MCF 10A (cell line): ENCODE measurements around the gene NFAM1. TPM values are rescaled to one million over a fixed set of nuclear protein-coding genes. Genes with fewer than 3 reads are reported as not detected.

Experiments used
- BruUV-seq: library from RNA; stranded (reverse); fragments of 400-500 nt; replicated peaks from 2 replicates; lab custom pipeline; 2021; lab: Mats Ljungman, UMichigan
- CTCF ChIA-PET: fragments of 300-600 bp; sonication (Branson Sonifier 250); formaldehyde crosslinking; extraction: SDS; loops from one replicate; lab custom pipeline; 2021; ENCODE audit warnings: antibody characterized with exemption, inconsistent platforms; lab: Yijun Ruan, JAX
- POLR2A ChIA-PET: fragments of 300-600, 350-650 bp; sonication (Branson Sonifier 250); formaldehyde crosslinking; extraction: SDS; loops from one replicate; lab custom pipeline; 2020; ENCODE audit warnings: antibody characterized with exemption, inconsistent platforms; lab: Yijun Ruan, JAX
- DNase-seq: peaks from one replicate; pipeline ENCODE4 v3.0.0-alpha.2; 2018; ENCODE audit not compliant: unreplicated experiment
- H3K27ac Mint-ChIP-seq: one replicate; pipeline ENCODE4 v1.8.0; 2022; ENCODE audit warnings: mild to moderate bottlenecking, low read depth, mixed read lengths; ENCODE audit not compliant: unreplicated experiment
- H3K27me3 Mint-ChIP-seq: one replicate; pipeline ENCODE4 v1.8.0; 2022; ENCODE audit warnings: mixed read lengths; ENCODE audit not compliant: insufficient read depth, unreplicated experiment
- H3K36me3 Mint-ChIP-seq: one replicate; pipeline ENCODE4 v1.8.0; 2022; ENCODE audit warnings: mild to moderate bottlenecking, moderate library complexity, mixed read lengths; ENCODE audit not compliant: insufficient read depth, unreplicated experiment
- H3K4me1 Mint-ChIP-seq: one replicate; pipeline ENCODE4 v1.8.0; 2022; ENCODE audit warnings: mixed read lengths; ENCODE audit not compliant: insufficient read depth, unreplicated experiment
- H3K4me3 Mint-ChIP-seq: one replicate; pipeline ENCODE4 v1.8.0; 2022; ENCODE audit warnings: mild to moderate bottlenecking, moderate library complexity, mixed read lengths; ENCODE audit not compliant: unreplicated experiment
- H3K9me3 Mint-ChIP-seq: one replicate; pipeline ENCODE4 v1.8.0; 2022; ENCODE audit warnings: mixed read lengths; ENCODE audit not compliant: unreplicated experiment
- CTCF ChIP-seq: fragments of 200-600 bp; IDR thresholded peaks from one replicate; pipeline ENCODE4 v1.8.0; 2022; ENCODE audit warnings: antibody characterized with exemption, mild to moderate bottlenecking; ENCODE audit not compliant: unreplicated experiment
- intact Hi-C: fragments of 100-400 bp; cut with micrococcal nuclease; formaldehyde crosslinking; loops from 2 replicates; pipeline ENCODE4 v1.14.1; 2022
- total RNA-seq: library from RNA; stranded (reverse); gene quantifications from 2 replicates; pipeline ENCODE4 v1.2.3, GENCODE V29; 2022

The NFAM1 gene
- total RNA-seq, 1 experiment from 2014 or later: not detected

- intact Hi-C loops: no loop called here
- Mint-ChIP-seq H3K4me1 (peaks cover 10% of the 10 kb centered on the region), H3K4me3 (peak overlapping the region; percentile 61), H3K9me3 (no peaks in the 10 kb centered on the region), H3K27me3 (peaks cover 5% of the 10 kb centered on the region), H3K27ac (no peak overlapping the region), H3K36me3 (no peaks in the 10 kb centered on the region)
- ChIA-PET POLR2A (interaction anchor here (0.5 to 1.5 kb wide), 11 partner anchors 10 to 757 kb away, joined by 3 to 8 read pairs (median 3); partner anchors contain the start of genes NDUFA6 and SMDT1), CTCF (interaction anchor here (0.6 to 1.7 kb wide), 24 partner anchors 9 to 747 kb away, joined by 3 to 8 read pairs (median 4); partner anchors contain the start of gene NDUFA6)
- peak; percentile 83 for DNase-seq
- BruUV-seq: no TSS peak
- TF ChIP-seq CTCF: peak; percentile 51
Observed at GRCh38 chr22:42444077-42444904, 12.1 kb upstream of the NFAM1 start.

GRCh38 chr22:42443240-42444076 lies 11.3 kb upstream of the NFAM1 start:
- Mint-ChIP-seq H3K9me3 (no peaks in the 10 kb centered on the region), H3K27ac (no peak overlapping the region), H3K36me3 (no peaks in the 10 kb centered on the region), H3K4me1 (peaks cover 10% of the 10 kb centered on the region), H3K4me3 (no peak overlapping the region), H3K27me3 (no peaks in the 10 kb centered on the region)
- BruUV-seq: no TSS peak
- intact Hi-C loops: no loop called here
- no peak for DNase-seq
- POLR2A ChIA-PET: interaction anchor here (0.6 to 1.5 kb wide), 12 partner anchors 9 to 756 kb away, joined by 3 to 8 read pairs (median 3); partner anchors contain the start of genes NDUFA6 and SMDT1
- TF ChIP-seq CTCF: no peak
- CTCF ChIA-PET: interaction anchor here (0.6 to 1.7 kb wide), 20 partner anchors 10 to 746 kb away, joined by 3 to 8 read pairs (median 4); partner anchors contain the start of gene NDUFA6

GRCh38 chr22:42442748-42443147 lies 10.5 kb upstream of the NFAM1 start:
- no peaks in the 10 kb centered on the region for H3K27me3 Mint-ChIP-seq
- H3K4me3 Mint-ChIP-seq: no peak overlapping the region
- intact Hi-C loops: no loop called here
- DNase-seq: no peak
- POLR2A ChIA-PET: interaction anchor here (1.1 kb wide), 1 partner anchor 76 kb away, joined by 3 read pairs; no protein-coding TSS in a partner anchor
- CTCF ChIA-PET: interaction anchor here (0.6 kb wide), 1 partner anchor 13 kb away, joined by 5 read pairs; no protein-coding TSS in a partner anchor
- BruUV-seq: no TSS peak
- no peaks in the 10 kb centered on the region for H3K9me3 Mint-ChIP-seq
- TF ChIP-seq CTCF: no peak
- no peak overlapping the region for H3K27ac Mint-ChIP-seq
- no peaks in the 10 kb centered on the region for H3K36me3 Mint-ChIP-seq
- H3K4me1 Mint-ChIP-seq: peaks cover 10% of the 10 kb centered on the region
